OCI-LY7 (cell line): ENCODE results near the gene ADGRG3. TPM values are rescaled to one million over a fixed set of nuclear protein-coding genes. Genes with fewer than 3 reads are reported as not detected.

Experiments
- BruUV-seq: library from RNA; stranded (reverse); fragments of 400-500 nt; replicated peaks from 2 replicates; lab custom pipeline; 2021; lab: Mats Ljungman, UMichigan
- CTCF ChIA-PET: fragments of 300-600 bp; sonication (Branson Sonifier 250); formaldehyde crosslinking; loops from one replicate; lab custom pipeline; 2022; ENCODE audit warnings: antibody characterized with exemption; ENCODE audit not compliant: unreplicated experiment; lab: Charles Lee
- POLR2A ChIA-PET: fragments of 300-600 bp; sonication (Branson Sonifier 250); formaldehyde crosslinking; loops from one replicate; lab custom pipeline; 2022; ENCODE audit warnings: antibody characterized with exemption; lab: Charles Lee
- DNase-seq: peaks from one replicate; pipeline ENCODE4 v3.0.0-alpha.2; 2015; ENCODE audit warnings: low spot score
- H2AFZ ChIP-seq: fragments of 200-600 bp; sonication (generic), shearing (Covaris generic); 2 replicates; pipeline ENCODE4 v1.6.1; 2014; ENCODE audit warnings: mild to moderate bottlenecking, antibody characterized with exemption, low read length, moderate library complexity
- H3K27ac ChIP-seq: fragments of 200-600 bp; sonication (generic); 2 replicates; pipeline ENCODE4 v1.5.1; 2014; ENCODE audit warnings: mixed run types, low read depth, mild to moderate bottlenecking, moderate library complexity, low read length, inconsistent platforms; ENCODE audit not compliant: poor library complexity, severe bottlenecking
- H3K36me3 ChIP-seq: fragments of 200-600 bp; sonication (generic); 2 replicates; pipeline ENCODE4 v1.6.1; 2014; ENCODE audit warnings: mild to moderate bottlenecking, antibody characterized with exemption, low read length, moderate library complexity, mixed read lengths; ENCODE audit not compliant: insufficient read depth
- H3K4me1 ChIP-seq: fragments of 200-600 bp; sonication (generic); 2 replicates; pipeline ENCODE4 v1.5.1; 2014; ENCODE audit warnings: mild to moderate bottlenecking, low read length; ENCODE audit not compliant: insufficient read depth, poor library complexity, severe bottlenecking
- H3K4me2 ChIP-seq: fragments of 200-600 bp; sonication (generic); 2 replicates; pipeline ENCODE4 v1.6.1; 2014; ENCODE audit warnings: mild to moderate bottlenecking, low read length
- H3K4me3 ChIP-seq: fragments of 200-600 bp; sonication (generic); 2 replicates; pipeline ENCODE4 v1.5.1; 2014; ENCODE audit warnings: mild to moderate bottlenecking, low read depth, low read length; ENCODE audit not compliant: poor library complexity, severe bottlenecking
- H3K79me2 ChIP-seq: fragments of 200-600 bp; sonication (generic); 2 replicates; pipeline ENCODE4 v1.6.1; 2016; ENCODE audit warnings: low read depth, mild to moderate bottlenecking, low read length, moderate library complexity, mixed read lengths; ENCODE audit not compliant: insufficient read depth
- H3K9me2 ChIP-seq: fragments of 200-600 bp; sonication (generic); 2 replicates; pipeline ENCODE4 v1.6.1; 2016; ENCODE audit warnings: mild to moderate bottlenecking, low read length, mixed read lengths; ENCODE audit not compliant: insufficient read depth
- H3K9me3 ChIP-seq: fragments of 200-600 bp; sonication (generic); 2 replicates; pipeline ENCODE4 v1.6.1; 2014; ENCODE audit warnings: mild to moderate bottlenecking, mixed run types, low read length, mixed read lengths
- H4K20me1 ChIP-seq: fragments of 200-600 bp; sonication (generic); 2 replicates; pipeline ENCODE4 v1.6.1; 2014; ENCODE audit warnings: mild to moderate bottlenecking, antibody characterized with exemption, low read length, moderate library complexity, mixed read lengths; ENCODE audit not compliant: insufficient read depth
- EZH2phosphoT487 ChIP-seq: fragments of 200-600 bp; sonication (generic); IDR thresholded peaks from 2 replicates; pipeline ENCODE4 v1.6.1; 2018; ENCODE audit warnings: low read depth, borderline replicate concordance, mild to moderate bottlenecking, mixed run types, antibody characterized with exemption, low read length, moderate library complexity, mixed read lengths
- intact Hi-C: fragments of 100-400 bp; cut with micrococcal nuclease; formaldehyde crosslinking; loops from one replicate; pipeline ENCODE4 v1.10.0; 2022; ENCODE audit not compliant: unreplicated experiment
- total RNA-seq, 2 experiments: library from RNA; depleted of rRNA in 1 of 2; stranded (reverse); fragments of >200 nt in 1 of 2; shearing (Covaris generic) in 1 of 2; gene quantifications; 2 replicates each; pipeline ENCODE4 v1.2.3, GENCODE V29; 2014 to 2022
- TF ChIP-seq, protein P1 (sequence below): fragments of 200-600 bp; sonication (generic); conservative IDR thresholded peaks from 2 replicates; pipeline ENCODE4 v1.5.1; 2014; ENCODE audit warnings: mild to moderate bottlenecking, antibody characterized with exemption, low read length, moderate library complexity, mixed read lengths

The ADGRG3 gene
- total RNA-seq, 2 experiments from 2014 or later: not detected

DNA sequence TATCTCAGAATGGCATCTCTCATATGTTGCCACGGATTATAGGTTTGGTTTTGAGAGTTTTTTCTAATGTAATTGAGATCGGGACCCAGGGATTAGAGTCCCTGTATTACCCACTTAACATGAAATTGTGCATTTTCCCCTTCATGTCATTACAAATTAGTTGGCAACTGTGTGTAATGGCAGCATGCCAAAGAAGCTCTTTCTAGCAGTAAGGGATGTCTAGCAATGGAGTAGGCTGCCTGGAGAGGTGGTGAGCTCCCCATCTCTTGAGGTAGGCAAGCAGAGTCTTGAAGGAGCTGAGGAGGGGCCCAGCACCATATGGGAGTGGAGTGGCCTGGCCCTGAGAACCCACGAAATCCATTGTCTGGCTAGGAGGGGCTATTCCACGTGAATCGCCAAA is 57.4 kb downstream of the ADGRG3 start:
- POLR2A ChIA-PET: interaction anchor here (0.7 kb wide), 1 partner anchor 19 kb away, joined by 3 read pairs; no protein-coding TSS in a partner anchor
- no TSS peak for BruUV-seq
- CTCF ChIA-PET: no interaction called here

GRCh38 chr16:57725976-57726375 is 57.9 kb downstream of the ADGRG3 start:
- BruUV-seq: no TSS peak
- H3K27ac ChIP-seq: no peak overlapping the region
- no peaks in the 10 kb centered on the region for H4K20me1 ChIP-seq
- H3K4me2 ChIP-seq: no peak overlapping the region
- no peaks in the 10 kb centered on the region for H3K36me3 ChIP-seq
- ChIA-PET POLR2A (interaction anchor here (0.7 kb wide), 1 partner anchor 19 kb away, joined by 3 read pairs; no protein-coding TSS in a partner anchor), CTCF (interaction anchor here (0.6 kb wide), 1 partner anchor 26 kb away, joined by 3 read pairs; no protein-coding TSS in a partner anchor)
- no peak overlapping the region for H2AFZ ChIP-seq
- TF ChIP-seq, protein P1, sequence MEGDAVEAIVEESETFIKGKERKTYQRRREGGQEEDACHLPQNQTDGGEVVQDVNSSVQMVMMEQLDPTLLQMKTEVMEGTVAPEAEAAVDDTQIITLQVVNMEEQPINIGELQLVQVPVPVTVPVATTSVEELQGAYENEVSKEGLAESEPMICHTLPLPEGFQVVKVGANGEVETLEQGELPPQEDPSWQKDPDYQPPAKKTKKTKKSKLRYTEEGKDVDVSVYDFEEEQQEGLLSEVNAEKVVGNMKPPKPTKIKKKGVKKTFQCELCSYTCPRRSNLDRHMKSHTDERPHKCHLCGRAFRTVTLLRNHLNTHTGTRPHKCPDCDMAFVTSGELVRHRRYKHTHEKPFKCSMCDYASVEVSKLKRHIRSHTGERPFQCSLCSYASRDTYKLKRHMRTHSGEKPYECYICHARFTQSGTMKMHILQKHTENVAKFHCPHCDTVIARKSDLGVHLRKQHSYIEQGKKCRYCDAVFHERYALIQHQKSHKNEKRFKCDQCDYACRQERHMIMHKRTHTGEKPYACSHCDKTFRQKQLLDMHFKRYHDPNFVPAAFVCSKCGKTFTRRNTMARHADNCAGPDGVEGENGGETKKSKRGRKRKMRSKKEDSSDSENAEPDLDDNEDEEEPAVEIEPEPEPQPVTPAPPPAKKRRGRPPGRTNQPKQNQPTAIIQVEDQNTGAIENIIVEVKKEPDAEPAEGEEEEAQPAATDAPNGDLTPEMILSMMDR: no peak
- TF ChIP-seq EZH2phosphoT487: no peak
- no peaks in the 10 kb centered on the region for H3K4me1 ChIP-seq
- no peaks in the 10 kb centered on the region for H3K79me2 ChIP-seq
- H3K9me2 ChIP-seq: no peaks in the 10 kb centered on the region
- H3K9me3 ChIP-seq: no peaks in the 10 kb centered on the region
- no peak overlapping the region for H3K4me3 ChIP-seq
- intact Hi-C loops: no loop called here
- DNase-seq: no peak

More for the DNA sequence above, 57.4 kb downstream of the ADGRG3 start:
- Histone ChIP-seq H3K4me2 (no peak overlapping the region), H4K20me1 (no peaks in the 10 kb centered on the region), H3K9me3 (no peaks in the 10 kb centered on the region), H3K4me1 (no peaks in the 10 kb centered on the region), H3K27ac (no peak overlapping the region), H3K4me3 (no peak overlapping the region), H3K9me2 (no peaks in the 10 kb centered on the region), H3K79me2 (no peaks in the 10 kb centered on the region), H3K36me3 (no peaks in the 10 kb centered on the region), H2AFZ (no peak overlapping the region)
- TF ChIP-seq, protein P1: no peak
- no peak for TF ChIP-seq EZH2phosphoT487
- intact Hi-C loops: no loop called here
- no peak for DNase-seq

DNA sequence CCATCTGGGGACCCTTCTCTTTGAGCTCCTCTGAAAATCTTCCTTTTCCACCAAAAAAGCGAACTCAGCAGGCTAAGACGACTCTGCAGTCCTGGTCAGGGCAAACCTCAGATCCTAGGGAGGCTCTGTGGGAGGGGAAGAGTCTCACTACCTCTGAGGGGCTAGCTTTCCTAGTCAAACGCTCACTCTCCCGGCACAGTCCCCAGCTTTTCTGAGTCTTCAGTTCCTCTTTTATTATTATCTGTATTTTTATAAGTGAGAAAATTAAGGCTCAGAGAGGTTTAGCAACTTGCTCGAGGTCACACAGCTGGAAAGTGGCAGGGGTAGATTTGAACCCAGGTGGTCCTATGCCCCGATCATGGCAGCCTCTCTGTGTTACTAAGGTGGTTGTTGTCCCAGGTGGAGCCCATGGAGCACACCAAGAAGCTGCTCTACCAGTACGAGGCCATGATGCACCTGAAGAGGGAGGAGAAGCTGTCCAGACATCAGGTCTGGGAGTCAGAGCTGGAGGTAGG is 58.4 kb downstream of the ADGRG3 start:
- CTCF ChIA-PET: interaction anchor here (0.6 kb wide), 1 partner anchor 27 kb away, joined by 3 read pairs; no protein-coding TSS in a partner anchor
- Histone ChIP-seq H3K4me1 (no peaks in the 10 kb centered on the region), H3K9me2 (no peaks in the 10 kb centered on the region), H2AFZ (no peak overlapping the region), H4K20me1 (no peaks in the 10 kb centered on the region), H3K79me2 (no peaks in the 10 kb centered on the region), H3K36me3 (no peaks in the 10 kb centered on the region), H3K4me2 (no peak overlapping the region), H3K4me3 (no peak overlapping the region), H3K27ac (no peak overlapping the region), H3K9me3 (no peaks in the 10 kb centered on the region)
- no peak for DNase-seq
- intact Hi-C loops: no loop called here
- TF ChIP-seq, protein P1: no peak
- no peak for TF ChIP-seq EZH2phosphoT487
- BruUV-seq: no TSS peak
- POLR2A ChIA-PET: no interaction called here
